Measurements from ENCODE around the gene ATAD2B.
"Not testable (repeated sequence)": the region's sequence is repeated elsewhere in the genome, so short reads cannot be mapped to it uniquely, and the experiment has no call there.

Gene ATAD2B

DNA sequence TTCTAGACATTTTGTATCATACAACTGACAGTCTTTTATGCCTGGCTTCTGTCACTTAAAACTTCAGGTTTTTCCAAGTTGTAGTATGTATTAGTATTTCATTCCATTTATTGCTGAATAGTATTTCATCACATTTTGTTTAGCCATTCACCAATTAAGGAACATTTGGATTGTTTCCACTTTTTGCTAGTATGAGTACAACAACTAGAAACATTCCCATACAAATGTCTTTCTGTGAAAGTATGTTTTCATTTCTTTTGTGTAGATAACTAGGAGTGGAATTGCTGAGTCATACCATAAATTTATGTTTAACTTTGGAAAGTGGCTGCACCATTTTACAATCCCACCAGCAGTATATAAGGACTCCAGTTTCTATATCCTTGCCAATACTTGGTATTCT, 135.9 kb downstream of the ATAD2B start:
- DNase-seq (ENCODE audit: low read depth in 2 of 2) = no peak

DNA sequence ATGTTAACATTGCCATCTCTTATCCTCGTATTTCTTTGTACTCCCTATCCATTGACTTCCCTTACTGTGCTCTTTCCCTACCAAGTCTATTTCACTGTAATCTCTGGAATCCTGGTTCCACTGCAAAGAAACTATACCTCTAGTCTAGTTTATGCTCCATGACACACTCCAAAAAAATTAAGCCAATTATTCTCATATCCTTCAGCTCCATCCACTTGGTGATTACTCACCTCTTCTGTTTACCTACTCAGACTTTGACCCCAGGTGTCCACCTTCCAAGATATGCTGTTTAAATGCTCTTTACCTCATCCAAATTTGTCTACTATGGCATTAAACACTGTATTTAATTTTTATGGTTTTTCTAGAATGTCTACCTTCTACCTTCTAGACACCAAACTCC, 137.9 kb downstream of the ATAD2B start:
- DNase-seq (ENCODE audit: low read depth in 2 of 2) = no peak

DNA sequence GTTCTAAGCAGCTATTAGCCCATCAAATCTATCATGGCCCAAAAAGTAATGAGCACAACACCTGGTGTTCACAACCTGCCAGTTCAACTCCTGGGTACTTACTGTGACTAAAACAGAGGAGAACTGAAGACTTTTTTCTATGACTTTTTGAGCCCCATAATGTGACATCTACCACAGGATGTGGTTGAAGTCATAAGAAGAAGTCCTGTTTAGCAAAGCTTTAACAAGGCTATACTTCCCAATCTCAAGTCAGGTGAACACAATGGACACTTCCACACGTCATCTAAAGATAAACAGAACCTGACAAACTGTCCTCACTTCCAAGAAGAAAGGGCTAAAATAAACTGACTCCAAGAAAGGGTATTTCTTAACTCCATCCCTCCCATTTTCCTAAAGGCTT, 138.8 kb downstream of the ATAD2B start:
- DNase-seq (ENCODE audit: low read depth in 2 of 2) = no peak

DNA sequence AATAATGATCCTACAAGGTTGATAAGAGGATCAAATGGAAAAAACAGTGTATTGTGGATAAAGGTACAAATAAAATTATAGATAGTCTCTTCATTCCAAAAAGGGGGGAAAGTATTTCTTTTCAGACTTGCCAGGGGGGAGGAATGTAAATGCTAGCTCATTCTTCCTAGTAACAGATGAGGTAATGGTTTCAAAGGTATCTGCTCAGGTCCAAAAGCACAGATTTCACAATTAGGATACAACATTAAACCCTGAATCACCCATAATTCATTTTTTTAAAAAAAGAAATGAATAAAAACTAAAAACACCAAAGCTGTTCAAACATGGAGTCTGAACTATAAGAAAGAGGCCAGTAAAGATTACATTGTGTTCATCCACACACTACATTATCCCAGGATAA, 142.0 kb downstream of the ATAD2B start:
- no peak for DNase-seq (ENCODE audit: low read depth in 2 of 2)

DNA sequence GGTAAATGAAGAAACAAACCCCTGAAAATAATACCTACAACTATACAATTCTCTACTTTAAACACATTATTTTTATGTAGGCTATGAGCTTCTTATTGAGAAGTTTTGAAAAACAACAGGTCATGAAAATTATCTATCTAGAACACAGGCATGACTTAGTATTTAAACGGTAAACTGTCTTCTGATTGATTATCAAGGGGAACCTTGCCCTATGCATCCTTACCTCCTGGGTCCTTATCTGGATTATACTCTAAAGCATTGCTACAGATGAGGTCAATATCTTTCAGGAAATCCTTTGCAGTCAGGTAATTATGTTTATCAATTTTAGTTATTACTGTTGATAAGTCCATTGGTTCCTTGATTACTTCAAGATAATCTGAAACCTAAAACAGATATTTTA, 144.3 kb downstream of the ATAD2B start:
- DNase-seq (ENCODE audit: low read depth in 2 of 2) = no peak

DNA sequence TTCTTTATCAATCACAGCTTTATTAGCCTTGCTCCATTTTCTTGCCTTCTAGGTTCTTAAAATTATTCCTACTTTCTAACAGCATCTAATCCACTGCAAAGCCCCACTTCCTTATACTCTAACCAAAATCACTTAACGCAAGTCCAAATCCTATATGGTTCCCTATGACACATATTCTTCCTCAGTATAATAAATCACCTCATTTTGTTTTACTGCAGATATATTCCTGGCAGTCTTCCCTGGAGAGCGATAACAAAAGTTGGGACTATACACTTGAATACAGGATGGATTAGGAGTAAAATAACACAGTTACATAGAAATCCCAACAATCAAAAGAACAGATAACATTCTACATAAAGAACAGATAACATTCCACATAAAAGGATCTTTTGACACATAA, 144.8 kb downstream of the ATAD2B start:
- DNase-seq (ENCODE audit: low read depth in 2 of 2) = no peak

DNA sequence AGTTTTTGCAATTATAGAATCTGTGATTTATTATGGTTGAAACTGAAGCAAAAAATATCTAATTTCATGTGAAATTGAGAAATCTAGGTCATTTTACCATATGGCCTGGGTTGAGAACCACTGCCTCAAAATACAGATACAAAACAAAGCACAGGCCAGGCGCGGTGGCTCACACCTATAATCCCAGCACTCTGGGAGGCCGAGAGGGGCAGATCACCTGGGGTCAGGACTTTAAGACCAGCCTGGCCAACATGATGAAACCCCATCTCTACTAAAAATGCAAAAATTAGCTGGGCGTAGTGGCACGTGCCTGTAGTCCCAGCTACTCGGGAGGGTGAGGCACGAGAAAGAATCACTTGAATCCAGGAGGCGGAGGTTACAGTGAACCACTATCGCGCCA, 146.5 kb downstream of the ATAD2B start:
- DNase-seq (ENCODE audit: low read depth in 2 of 2) = not testable (repeated sequence)

DNA sequence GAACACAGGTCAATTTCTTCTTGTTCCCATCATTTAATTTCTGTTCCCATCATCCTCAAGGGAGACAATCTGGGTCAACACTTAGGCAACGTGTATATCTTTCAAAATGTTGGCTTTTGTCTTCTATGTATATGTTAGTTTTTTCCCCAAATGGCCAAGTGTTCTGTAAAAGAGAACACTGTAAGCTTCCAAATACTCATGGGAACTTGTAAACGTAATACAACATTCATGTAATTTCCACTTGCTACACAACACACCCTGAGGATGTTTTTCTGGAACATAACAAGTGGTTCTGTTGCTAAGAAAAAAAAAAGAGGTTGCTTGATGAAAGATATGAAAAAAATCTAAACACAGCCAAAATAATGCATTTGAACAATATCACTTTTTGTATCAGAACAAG, 149.1 kb downstream of the ATAD2B start:
- DNase-seq (ENCODE audit: low read depth in 2 of 2) = no peak

DNA sequence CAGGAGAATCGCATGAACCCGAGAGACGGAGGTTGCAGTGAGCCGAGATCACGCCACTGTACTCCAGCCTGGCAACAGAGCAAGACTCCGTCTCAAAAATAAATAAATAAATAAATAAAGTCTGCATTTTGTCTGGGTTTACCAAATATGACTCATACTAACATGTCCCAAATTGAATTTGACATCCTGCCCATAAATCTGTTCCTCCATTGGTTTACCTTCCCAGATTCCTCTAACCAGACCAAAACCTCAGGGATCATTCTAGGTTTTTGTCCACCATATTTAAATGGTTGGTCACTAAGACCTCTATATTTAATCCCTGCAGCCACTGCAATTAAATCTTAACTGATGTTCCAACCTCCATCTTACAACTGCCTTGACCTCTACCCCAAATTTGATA, 150.9 kb downstream of the ATAD2B start:
- no peak for DNase-seq (ENCODE audit: low read depth in 2 of 2)

DNA sequence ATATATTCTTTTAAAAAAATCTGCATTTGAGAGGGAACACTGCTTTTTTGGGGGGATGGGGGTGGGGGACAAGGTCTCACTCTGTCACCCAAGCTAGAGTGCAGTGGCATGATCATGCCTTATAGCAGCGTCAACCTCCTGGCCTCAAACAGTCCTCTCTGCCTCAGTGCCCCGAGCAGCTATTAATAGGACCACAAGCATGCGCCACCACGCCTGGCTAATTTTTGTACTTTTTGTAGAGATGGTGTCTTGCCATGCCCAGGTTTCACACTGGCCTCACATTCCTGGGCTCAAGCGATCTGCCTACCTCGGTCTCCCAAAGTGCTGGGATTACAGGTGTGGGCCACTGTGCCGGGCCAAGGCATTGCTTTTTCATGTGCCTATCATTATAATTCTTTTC, 154.2 kb downstream of the ATAD2B start:
- DNase-seq (ENCODE audit: low read depth in 2 of 2) = no peak

DNA sequence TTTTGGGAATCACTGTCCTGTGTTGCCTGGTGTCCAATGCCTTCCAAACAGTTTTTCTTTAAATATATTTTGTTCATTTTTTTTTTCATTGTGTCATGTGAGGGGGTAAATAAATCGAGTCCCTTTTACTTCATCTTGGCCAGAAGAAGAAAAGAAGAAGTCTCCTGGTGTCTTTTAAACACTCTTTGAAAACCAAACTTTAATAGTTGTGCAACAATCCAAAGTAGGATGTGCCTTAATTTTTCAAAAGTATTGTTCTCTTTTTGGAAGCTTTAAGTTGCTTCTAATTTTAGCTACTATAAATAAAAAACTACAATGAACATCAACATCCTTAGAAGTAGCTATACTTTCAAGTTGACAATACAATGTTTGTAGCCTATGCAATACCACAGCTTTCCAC, 154.9 kb downstream of the ATAD2B start:
- no peak for DNase-seq (ENCODE audit: low read depth in 2 of 2)

DNA sequence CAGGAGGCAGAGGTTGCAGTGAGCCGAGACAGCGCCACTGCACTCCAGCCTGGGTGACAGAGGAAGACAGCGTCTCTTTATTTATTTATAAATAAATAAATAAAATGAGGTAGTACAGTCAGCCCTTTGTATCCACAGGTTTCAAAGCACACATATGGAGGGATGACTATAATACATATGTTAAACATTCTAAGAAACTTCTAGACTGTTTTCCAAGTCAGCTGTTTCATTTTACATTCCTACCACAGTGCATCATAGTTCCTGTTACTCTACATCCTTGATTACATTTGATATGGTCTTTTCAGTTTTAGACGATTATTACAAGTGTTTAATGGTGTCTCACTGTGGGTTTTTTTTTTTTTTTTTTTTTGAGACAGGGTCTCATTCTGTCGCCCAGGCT, 157.6 kb downstream of the ATAD2B start:
- no peak for DNase-seq (ENCODE audit: low read depth in 2 of 2)

DNA sequence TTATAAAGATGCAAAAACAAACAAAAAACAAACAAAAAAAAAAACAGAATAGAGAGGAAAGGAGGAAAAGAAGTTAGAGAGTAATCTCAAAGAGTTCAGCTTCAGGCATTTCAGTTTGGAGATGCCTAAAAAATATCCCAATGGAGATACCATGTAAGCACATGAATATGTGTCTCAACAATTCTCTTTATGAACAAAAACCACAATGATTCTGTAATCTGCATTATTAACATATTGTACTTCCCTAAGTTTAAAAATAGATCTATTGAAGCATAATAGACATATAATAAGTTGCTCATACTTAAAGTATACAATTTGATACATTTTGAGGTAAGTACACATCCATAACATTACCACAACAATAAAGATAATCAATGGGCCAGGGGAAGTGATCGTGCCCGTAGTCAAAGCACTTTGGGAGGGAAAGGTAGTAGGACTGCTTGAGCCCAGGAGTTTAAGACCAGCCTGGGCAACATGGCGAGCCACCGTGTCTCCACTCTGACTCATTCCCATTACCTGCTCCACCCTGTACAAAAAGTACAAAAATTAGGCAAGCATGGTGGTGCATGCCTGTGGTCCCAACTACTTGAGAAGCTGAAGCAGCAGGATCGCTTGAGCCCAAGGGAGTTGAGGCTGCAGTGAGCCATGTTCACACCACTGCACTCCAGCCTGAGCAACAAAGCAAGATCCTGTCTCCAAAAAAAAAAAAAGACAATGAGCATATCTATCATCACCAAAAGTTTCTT, 158.9 kb downstream of the ATAD2B start:
- no peak for DNase-seq (ENCODE audit: low read depth in 2 of 2)

DNA sequence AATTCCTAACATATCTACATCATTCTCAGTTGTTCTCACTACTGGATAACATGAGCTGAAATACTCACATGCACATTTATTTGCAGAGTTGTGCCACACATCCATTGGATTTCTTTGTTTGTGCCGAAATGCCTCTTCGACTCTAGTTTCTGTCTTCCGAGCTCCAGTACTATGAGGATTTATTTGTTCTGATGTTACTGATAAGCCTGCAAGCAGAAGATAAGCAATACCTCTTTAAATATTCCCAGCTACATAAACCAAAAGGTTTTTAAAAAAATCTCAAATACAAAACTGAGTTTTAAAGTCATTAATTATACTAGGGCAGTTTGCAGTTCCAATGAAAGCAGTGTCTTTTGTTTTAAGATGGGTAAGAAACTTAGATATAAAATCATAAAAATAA, 164.8 kb downstream of the ATAD2B start:
- no peak for DNase-seq (ENCODE audit: low read depth in 2 of 2)

DNA sequence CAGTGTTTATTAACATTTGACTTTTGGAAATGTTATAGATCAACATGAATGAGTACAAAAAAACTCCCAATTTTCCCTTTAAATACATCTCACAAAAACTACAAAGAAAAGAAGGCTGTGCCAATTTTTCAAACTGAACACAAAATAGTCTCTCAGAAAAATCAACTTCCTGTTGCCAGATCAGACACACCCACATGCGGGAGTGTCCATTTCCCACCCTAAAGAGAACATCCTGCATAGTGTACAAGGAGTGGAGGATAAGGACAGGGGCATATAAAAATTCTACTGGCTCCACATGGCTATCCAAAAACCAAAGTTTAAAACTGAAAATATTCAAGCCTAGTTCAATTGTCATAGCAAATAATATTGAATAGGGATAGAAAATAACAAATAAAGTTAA, 165.3 kb downstream of the ATAD2B start:
- no peak for DNase-seq (ENCODE audit: low read depth in 2 of 2)

DNA sequence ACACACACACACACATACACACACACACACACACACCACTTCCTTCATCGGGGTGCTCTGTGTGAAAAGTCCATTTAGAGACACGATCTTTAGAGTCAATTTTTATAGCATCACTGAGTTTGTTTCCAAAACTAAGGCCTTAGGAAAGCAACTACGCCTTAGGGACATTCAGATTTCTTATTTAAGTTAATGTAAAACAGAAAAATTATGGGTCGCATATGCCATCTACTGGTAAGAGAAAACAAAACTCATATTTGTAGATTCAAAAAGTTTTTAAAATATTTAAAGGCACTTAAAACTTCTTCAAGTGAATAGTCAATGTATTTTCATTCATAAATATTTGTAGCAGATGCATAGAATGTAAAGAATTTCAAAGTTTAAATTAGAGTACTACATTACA, 166.2 kb downstream of the ATAD2B start:
- DNase-seq (ENCODE audit: low read depth in 2 of 2) = no peak

DNA sequence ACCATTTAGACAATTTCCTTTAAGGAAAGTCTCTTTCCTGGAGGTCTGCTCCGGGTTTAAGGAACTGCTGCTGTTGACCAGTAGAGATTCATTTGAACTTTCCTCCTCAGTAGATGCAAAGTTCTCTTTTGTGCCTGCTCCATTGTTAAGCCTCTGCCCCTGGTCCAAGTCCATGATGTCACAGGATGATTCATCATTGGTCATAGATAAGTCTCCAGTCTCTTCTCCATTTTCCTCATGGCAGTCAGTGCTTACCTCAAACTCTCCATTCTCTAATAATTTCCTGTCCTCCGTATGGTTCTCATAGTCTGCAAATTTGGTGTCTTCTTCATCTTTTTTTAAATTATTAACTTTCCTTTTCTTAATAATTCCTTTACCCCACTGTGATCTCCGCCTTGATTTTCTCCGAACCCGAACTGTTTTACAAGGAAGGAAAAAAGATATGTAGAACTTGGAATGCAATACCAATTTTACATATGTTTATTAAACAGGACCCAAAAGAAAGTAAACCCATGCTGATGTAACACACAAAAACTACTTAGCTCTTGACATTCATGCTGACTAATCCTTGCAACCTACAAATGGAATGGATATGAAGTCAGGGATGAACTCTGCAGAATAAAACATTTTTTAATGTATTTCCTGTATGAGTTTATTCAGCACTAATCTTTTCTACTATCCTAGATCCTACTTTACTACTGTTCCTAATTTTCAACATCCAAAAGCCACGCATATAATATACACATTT, 169.1 kb downstream of the ATAD2B start:
- DNase-seq (ENCODE audit: low read depth in 2 of 2) = no peak

DNA sequence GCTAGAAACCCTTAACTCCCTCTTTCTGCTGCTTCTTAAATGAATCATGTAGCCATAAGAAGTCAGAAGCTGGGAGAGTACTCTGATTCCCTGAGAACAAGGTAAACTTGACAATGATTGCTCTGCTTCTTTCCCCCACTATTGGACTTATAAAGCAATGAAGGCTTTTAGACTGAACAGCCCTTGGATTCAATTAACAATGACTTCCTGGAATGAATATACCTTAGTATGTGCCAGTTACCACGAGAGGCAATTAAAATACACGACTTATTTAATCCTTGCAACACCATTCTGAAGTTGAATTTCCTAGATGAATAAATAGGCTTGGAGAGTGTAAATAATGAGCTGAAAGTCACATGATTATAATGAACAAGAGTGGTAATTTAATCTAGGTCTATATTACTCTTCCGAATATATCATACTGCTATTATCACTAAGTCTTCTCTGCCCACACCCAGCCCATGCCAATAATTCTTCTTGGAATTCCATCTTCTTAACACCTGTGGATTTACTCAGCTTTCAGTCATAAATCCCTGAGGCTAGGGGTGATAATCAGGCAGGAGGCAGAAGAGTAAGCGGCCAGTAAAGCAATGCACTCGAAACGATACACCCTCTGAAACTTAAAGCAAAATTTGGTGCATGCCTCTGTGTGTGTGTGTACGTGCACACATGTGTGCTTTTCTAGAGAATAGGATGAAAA, 170.2 kb downstream of the ATAD2B start:
- no peak for DNase-seq (ENCODE audit: low read depth in 2 of 2)

DNA sequence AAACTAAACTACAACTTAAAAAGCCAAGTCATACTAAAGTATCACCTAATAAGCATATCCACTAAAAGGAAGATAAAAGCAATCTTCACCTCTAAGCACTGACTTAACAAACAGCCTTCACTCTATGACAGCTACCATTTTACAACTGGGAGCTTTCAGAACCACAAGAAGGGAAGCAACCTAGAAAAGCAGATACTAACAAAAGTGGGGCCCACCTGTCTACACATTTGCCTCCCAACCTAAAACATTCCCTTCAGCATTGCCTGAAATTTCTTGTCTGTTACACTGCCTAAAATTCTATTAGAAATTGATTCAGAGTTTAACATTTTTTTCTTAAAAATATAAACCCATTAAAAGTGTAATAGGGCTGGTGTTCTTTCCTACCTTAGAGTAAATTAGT, 172.0 kb downstream of the ATAD2B start:
- DNase-seq (ENCODE audit: low read depth in 2 of 2) = no peak

DNA sequence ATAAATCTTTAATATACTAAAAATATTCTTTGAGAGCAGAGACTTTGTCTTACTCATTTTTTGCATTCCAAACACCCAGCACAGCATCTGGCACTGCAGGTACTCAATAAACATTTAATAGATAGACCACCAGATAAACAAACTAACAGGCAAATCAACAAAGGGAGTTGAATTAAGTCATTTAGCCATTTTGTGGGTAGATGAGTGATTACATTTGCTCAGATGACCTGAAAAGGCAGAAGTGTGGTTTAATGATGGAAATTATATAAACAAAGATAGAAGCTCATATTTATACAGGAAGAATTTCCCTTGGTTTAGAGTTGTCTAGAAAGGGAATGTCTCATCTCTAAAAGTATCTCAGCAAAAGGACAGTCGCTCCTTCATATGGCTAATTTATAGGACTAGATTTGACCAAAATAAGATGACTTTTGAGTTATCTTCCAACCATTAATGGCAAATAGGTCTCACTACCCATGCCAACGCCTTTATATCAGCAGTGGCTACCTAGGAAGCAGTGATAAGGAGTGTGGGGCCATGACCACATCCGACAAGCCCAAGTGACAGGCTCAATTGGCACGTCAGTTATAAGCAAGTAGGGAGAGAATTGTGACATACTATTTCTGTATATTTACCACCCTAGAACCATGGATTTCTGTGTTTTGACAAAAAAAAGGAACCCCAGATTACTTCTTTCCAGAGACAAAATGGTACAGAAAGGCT, 173.5 kb downstream of the ATAD2B start:
- no peak for DNase-seq (ENCODE audit: low read depth in 2 of 2)

DNA sequence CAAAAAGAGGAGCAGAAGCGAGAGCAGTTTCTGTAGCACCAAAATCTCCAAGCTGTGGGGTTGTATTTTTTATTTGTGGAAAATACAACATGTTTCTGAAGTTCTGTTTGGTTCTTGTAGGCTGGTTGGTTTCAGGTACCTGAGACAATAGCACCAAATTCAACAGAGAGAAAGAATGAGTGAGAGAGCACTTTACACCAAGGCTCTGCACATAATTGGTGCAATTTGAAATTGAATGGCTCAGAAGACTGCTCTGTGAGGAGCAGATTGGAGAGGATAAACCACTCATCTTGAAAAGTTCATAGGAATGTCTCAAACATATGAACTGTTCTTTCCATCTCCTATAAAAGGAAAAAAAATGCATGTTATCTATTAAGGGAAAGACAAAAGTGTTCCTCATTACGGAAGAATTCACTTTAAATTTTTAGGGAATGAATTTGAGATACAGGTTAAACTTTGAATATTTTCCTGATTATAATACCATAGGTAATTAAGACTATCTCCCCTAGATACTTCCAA, 175.1 kb downstream of the ATAD2B start:
- no peak for DNase-seq (ENCODE audit: low read depth in 2 of 2)
